ENCODE data around the gene GCGR.
A peak's percentile ranks its signal among the peaks of the same experiment; 100 is the strongest.

GCGR gene

DNA sequence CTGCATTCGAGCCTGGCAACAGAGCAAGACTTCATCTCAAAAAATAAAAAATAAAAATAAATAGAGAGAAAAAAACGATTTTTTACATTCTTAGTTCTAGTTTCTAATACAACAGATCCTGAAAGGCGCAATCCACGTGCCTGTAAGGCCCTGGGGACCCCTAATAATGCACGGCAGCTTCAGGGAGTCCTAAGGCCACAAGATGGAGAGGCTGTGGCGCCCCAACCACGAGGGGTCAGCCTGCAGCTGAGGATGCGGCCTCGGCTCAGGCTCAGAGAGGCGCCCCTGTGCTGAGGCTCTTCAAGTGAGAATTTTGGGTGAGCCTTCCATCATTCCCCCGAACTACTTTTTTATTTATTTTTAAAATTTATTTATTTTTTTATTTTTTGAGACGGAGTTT is 45.5 kb downstream of the GCGR start:
- DNase-seq, result no peak

- no peak for DNase-seq
Measured at GRCh38 chr17:81851423-81851822, 47.5 kb downstream of the GCGR start.

DNA sequence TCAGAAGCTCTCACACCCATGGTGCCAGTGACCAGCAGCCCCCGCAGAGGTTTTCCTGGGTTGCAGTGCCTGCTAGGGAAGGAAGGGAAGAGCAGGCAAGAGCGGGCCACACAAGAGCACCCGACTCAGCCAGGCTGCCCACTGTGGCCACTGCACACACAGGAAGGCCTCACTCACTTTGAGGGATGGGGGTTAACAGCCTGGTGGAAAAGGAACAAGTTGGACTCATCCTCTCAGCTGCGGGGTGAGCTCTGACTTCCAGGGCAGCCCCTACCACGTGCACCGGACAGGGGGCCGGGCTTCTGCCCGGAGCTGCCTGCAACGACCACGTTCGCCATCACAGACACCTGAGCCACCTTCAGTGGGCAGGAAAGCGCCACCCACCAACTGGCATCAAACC is 48.3 kb downstream of the GCGR start:
- no peak for DNase-seq

DNA sequence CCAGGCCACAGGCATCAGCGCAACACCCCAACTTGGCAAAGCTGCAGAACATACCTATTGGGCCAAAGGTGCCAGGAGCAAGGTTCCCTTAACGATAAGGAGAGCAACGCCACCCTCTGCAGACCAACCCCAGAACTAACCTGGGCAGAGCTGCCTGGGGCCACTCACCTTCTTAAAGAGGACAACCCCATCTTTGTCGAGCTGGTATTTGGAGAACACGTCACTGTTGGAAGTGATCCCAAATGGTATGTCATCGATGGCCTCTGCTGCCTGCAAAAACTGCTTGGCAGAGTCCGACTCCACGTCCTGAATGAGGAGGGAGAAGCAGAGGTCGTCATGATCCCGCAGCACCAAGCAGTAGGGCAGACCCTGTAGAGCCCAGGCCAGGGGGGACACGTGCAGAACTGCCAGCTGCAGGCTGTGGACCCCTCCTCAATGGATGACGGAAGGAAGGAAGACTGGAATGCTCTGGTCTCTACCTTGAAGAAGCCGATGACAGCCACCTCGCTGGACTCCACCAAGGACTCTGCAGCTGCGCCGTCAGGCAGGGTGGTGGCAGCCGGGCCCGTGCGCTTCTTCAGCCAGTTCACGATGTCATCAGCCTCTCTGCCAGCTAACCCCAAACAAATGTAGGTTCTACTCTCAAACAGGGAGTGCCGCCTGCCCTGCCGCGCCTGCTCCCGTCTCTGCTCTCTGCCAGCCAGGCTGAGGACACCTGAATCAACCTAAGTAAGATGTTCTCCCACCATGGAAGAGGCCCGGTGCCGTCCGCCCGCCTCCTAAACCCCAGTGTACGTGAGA is 51.2 kb downstream of the GCGR start:
- DNase-seq, result no peak

- no peak for DNase-seq
Measured at GRCh38 chr17:81858170-81858966, 54.4 kb downstream of the GCGR start.

DNA sequence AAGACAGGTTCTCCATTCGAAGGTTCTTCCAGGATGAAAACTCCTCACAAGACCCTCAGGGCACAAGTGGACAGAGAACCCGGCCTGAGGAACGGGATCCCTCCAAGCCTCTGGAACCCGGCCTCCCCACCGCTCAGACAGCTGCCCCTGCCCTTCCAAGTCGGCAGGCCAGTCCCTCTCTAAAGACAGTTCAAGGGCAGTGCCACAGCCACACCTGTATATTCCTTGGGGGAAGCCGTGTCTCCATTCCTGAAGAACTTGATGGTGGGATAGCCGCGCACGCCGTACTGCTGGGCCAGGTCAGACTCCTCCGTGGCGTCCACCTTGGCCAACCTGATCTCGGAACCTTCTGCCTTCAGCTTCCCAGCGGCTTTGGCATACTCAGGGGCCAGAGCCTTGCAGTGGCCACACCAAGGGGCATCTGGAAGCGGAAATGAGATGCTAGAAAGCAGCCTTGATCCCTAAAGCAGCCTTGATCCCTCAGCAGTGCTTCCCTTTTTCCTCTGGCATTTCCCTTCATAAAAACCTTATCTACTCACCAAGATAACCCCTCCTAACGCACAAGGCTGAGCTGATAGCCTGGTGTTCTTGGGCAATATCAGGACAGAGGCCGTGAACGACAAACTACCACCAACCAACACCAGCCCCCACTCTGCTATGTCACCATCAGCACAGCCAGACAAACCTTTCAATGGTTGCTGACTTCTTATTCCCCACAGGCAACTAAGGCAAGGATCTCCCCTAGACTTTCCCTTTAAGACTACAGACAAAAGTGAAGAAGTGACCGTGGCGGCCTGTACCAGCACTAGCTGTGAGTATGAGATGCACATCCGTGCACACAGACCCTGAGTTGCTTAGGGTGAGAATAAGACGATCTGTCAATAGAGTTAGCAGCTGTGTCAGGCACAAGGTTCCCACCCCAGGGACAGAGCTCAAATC is 55.3 kb downstream of the GCGR start:
- no peak for DNase-seq

- no peak for DNase-seq
Measured at GRCh38 chr17:81859906-81860755, 56.2 kb downstream of the GCGR start, which contains the start of gene P4HB. Gene P4HB, minus strand, starts transcription at chr17:81860535. Its CDS starts 64 bp downstream, at chr17:81860471.

GRCh38 chr17:81860756-81861568 is 57.0 kb downstream of the GCGR start:
- DNase-seq, result peak; percentile 100

- DNase-seq, result no peak
Measured at GRCh38 chr17:81863123-81863675, 59.2 kb downstream of the GCGR start.

Measured in fibroblast of skin of abdomen (primary cell).